Endodermal cell (in vitro differentiated cells): Measurements from ENCODE around the gene IFI27L1. TPM values are rescaled to one million over a fixed set of nuclear protein-coding genes. Genes with fewer than 3 reads are reported as not detected.

Experiments
- DNase-seq: peaks from one replicate; pipeline ENCODE4 v3.0.0-alpha.2; 2017
- H3K27ac ChIP-seq: 2 replicates; pipeline ENCODE4 v1.5.1; 2013; ENCODE audit warnings: mild to moderate bottlenecking, low read depth, low read length, moderate library complexity
- H3K27me3 ChIP-seq: 2 replicates; pipeline ENCODE4 v1.6.1; 2013; ENCODE audit warnings: mild to moderate bottlenecking, low read length, moderate library complexity; ENCODE audit not compliant: insufficient read depth, control insufficient read depth, poor library complexity, severe bottlenecking
- H3K36me3 ChIP-seq: 2 replicates; pipeline ENCODE4 v1.7.0; 2013; ENCODE audit warnings: mild to moderate bottlenecking, low read length, moderate library complexity; ENCODE audit not compliant: control insufficient read depth, insufficient read depth
- H3K4me1 ChIP-seq: one replicate; pipeline ENCODE4 v1.7.0; 2013; ENCODE audit warnings: low read length; ENCODE audit not compliant: control insufficient read depth, insufficient read depth
- H3K4me3 ChIP-seq: 2 replicates; pipeline ENCODE4 v1.5.1; 2013; ENCODE audit warnings: mild to moderate bottlenecking, low read length, moderate library complexity
- H3K9ac ChIP-seq: 2 replicates; pipeline ENCODE4 v1.6.1; 2013; ENCODE audit warnings: mild to moderate bottlenecking, low read length, moderate library complexity; ENCODE audit not compliant: poor library complexity, severe bottlenecking; ENCODE audit errors: extremely low read depth
- H3K9me3 ChIP-seq: 2 replicates; pipeline ENCODE4 v1.6.1; 2013; ENCODE audit warnings: mild to moderate bottlenecking, low read length, moderate library complexity; ENCODE audit not compliant: control insufficient read depth
- H3K27ac Mint-ChIP-seq: 2 replicates; pipeline ENCODE4 v1.8.0; 2020; ENCODE audit warnings: mixed read lengths
- H3K27me3 Mint-ChIP-seq: 2 replicates; pipeline ENCODE4 v1.8.0; 2021; ENCODE audit warnings: mild to moderate bottlenecking, mixed read lengths; ENCODE audit not compliant: insufficient read depth
- H3K36me3 Mint-ChIP-seq: 2 replicates; pipeline ENCODE4 v1.8.0; 2020; ENCODE audit warnings: low read depth, mixed read lengths
- H3K4me1 Mint-ChIP-seq: 2 replicates; pipeline ENCODE4 v1.8.0; 2020; ENCODE audit warnings: mixed read lengths
- H3K4me3 Mint-ChIP-seq: 2 replicates; pipeline ENCODE4 v1.8.0; 2020; ENCODE audit warnings: mild to moderate bottlenecking, moderate library complexity, mixed read lengths
- H3K9me3 Mint-ChIP-seq: 2 replicates; pipeline ENCODE4 v1.8.0; 2020; ENCODE audit warnings: mild to moderate bottlenecking, mixed read lengths
- WGBS, 2 experiments: methylation state at CpG; one replicate each; pipeline versions ENCODE4 v1.1.5 to v1.1.7; 2013; ENCODE audit warnings: missing lambda C conversion rate in 2 of 2, mixed read lengths in 1 of 2; ENCODE audit not compliant: insufficient coverage in 1 of 2, insufficient read length in 1 of 2; 5-methylcytosine and 5-hydroxymethylcytosine counted together
- total RNA-seq, 2 donors: library from RNA; stranded (reverse); fragmentation: NEBNext Ultra II Directional in 1 of 2; extraction: Animal tissue kit (Norgen Biotek cat#: 25700) in 1 of 2; gene quantifications; 2 replicates in 1 of 2; 3 replicates in 1 of 2; pipeline ENCODE4 v1.2.1, GENCODE V29; 2021
- TF ChIP-seq, protein P1 (sequence below): fragments of 200-600 bp; sonication (generic); conservative IDR thresholded peaks from 2 replicates; pipeline ENCODE4 v1.5.0; 2021; ENCODE audit warnings: antibody characterized with exemption, mild to moderate bottlenecking

Gene IFI27L1
- total RNA-seq, 2 donors from 2014 or later, result 40.0 to 47.2 TPM

DNA sequence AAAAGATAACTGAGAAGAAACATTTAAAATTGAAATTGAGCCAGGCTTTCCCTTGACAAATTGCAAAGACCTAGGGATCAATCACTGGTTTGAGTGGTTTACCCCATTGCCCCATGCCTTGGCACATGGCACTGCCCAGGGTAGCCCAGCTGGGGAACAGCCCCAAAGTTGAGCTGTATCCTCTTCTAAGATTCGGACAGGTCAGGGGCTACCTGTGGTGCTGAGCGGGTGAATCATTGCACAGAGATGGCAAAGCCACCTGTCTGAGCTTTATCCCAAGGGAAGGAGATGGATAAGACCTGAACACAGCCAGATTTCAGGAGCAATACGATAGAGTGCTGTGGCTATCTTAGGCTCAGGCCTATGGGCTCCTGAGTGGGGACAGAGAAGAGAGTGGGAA, 41.3 kb downstream of the IFI27L1 start:
- Histone ChIP-seq H3K9ac (no peak overlapping the region), H3K9me3 (no peaks in the 10 kb centered on the region), H3K27ac (no peak overlapping the region), H3K4me3 (no peak overlapping the region), H3K4me1 (no peaks in the 10 kb centered on the region), H3K36me3 (no peaks in the 10 kb centered on the region), H3K27me3 (no peaks in the 10 kb centered on the region)
- peak; percentile 24 for DNase-seq
- no peak overlapping the region for H3K27ac Mint-ChIP-seq
- H3K4me1 Mint-ChIP-seq, result no peaks in the 10 kb centered on the region
- peaks cover 23% of the 10 kb centered on the region for H3K27me3 Mint-ChIP-seq
- TF ChIP-seq, protein P1, sequence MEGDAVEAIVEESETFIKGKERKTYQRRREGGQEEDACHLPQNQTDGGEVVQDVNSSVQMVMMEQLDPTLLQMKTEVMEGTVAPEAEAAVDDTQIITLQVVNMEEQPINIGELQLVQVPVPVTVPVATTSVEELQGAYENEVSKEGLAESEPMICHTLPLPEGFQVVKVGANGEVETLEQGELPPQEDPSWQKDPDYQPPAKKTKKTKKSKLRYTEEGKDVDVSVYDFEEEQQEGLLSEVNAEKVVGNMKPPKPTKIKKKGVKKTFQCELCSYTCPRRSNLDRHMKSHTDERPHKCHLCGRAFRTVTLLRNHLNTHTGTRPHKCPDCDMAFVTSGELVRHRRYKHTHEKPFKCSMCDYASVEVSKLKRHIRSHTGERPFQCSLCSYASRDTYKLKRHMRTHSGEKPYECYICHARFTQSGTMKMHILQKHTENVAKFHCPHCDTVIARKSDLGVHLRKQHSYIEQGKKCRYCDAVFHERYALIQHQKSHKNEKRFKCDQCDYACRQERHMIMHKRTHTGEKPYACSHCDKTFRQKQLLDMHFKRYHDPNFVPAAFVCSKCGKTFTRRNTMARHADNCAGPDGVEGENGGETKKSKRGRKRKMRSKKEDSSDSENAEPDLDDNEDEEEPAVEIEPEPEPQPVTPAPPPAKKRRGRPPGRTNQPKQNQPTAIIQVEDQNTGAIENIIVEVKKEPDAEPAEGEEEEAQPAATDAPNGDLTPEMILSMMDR, result no peak
- peaks cover 4% of the 10 kb centered on the region for H3K9me3 Mint-ChIP-seq
- H3K4me3 Mint-ChIP-seq, result no peak overlapping the region
- 58 to 63% methylated on average over 3 of the region's 3 CpGs for WGBS, 2 experiments
- H3K36me3 Mint-ChIP-seq, result no peaks in the 10 kb centered on the region

DNA sequence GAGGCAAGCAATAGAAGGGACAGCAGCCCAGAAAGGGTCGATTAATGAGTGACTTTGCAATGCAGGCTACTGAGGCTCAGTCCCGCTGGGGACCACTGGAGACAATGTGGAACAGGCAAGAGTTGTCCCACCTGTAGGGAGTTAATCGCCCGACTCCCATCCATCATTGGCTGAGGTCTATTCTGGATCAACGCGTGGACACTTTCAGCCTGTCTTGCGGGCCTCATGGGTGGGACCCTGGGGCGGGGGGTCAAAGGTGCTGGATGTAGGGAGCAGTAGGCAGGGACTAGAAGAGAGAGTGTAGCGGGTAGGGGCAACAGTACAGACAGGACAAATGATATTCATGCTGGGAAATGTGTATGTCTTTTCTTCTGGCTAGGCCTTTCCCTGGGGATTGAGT, 42.2 kb downstream of the IFI27L1 start:
- no peaks in the 10 kb centered on the region for H3K36me3 Mint-ChIP-seq
- TF ChIP-seq, protein P1, result no peak
- H3K4me1 ChIP-seq, result no peaks in the 10 kb centered on the region
- H3K4me1 Mint-ChIP-seq, result no peaks in the 10 kb centered on the region
- H3K4me3 ChIP-seq, result no peak overlapping the region
- peaks cover 19% of the 10 kb centered on the region for H3K27me3 Mint-ChIP-seq
- H3K27me3 ChIP-seq, result no peaks in the 10 kb centered on the region
- H3K27ac Mint-ChIP-seq, result no peak overlapping the region
- no peak overlapping the region for H3K27ac ChIP-seq
- peaks cover 4% of the 10 kb centered on the region for H3K9me3 Mint-ChIP-seq
- H3K36me3 ChIP-seq, result no peaks in the 10 kb centered on the region
- no peak overlapping the region for H3K4me3 Mint-ChIP-seq
- no peaks in the 10 kb centered on the region for H3K9me3 ChIP-seq
- whole genome bisulfite sequencing, 2 experiments, result 89 to 90% methylated on average over 8 to 9 of the region's 9 CpGs
- no peak overlapping the region for H3K9ac ChIP-seq
- DNase-seq, result peak; percentile 24

DNA sequence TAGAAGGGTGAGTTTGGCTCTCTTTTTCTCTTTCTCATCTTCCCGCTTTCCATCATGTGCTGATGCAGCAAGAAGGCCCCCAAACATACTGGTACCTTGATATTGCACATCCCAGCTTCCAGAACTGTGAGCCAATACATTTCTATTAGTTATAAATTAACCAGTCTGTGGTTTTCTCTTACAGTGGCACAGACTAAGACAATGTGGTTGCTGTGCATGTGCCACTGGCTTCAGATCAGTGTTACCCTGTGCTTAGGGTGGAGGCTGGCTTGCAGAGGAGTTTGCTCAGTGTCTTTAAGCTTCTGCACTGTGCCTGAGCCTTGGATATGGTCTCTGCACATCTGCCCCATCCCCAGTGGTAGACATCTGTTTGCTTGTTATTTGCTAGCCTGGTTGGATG, 42.8 kb downstream of the IFI27L1 start:
- Histone ChIP-seq H3K27me3 (no peaks in the 10 kb centered on the region), H3K4me1 (no peaks in the 10 kb centered on the region), H3K36me3 (no peaks in the 10 kb centered on the region), H3K9ac (no peak overlapping the region), H3K9me3 (no peaks in the 10 kb centered on the region), H3K4me3 (no peak overlapping the region), H3K27ac (no peak overlapping the region)
- Mint-ChIP-seq H3K27me3 (peaks cover 22% of the 10 kb centered on the region), H3K27ac (no peak overlapping the region), H3K9me3 (peaks cover 4% of the 10 kb centered on the region), H3K4me1 (no peaks in the 10 kb centered on the region), H3K36me3 (no peaks in the 10 kb centered on the region), H3K4me3 (no peak overlapping the region)
- peak; percentile 28 for DNase-seq
- WGBS, 2 experiments, result 73% methylated on average over 1 of the region's 1 CpG; no CpG with 5 or more reads in 1 of the 2 experiments
- TF ChIP-seq, protein P1, result no peak
